WTC11 (cell line): ENCODE data around the gene SLC4A9.

ENCODE experiments used
- FOXK1 ChIP-seq: sonication (generic); formaldehyde crosslinking; IDR thresholded peaks from 2 replicates; pipeline ENCODE4 v1.8.0; 2022; ENCODE audit warnings: mild to moderate bottlenecking, moderate library complexity, missing genetic modification reagents
- ZNF423 ChIP-seq: fragments of 250-450 bp; sonication (Bioruptor Pico); IDR thresholded peaks from 2 replicates; pipeline ENCODE4 v2.1.2; 2022; ENCODE audit warnings: mild to moderate bottlenecking, moderate library complexity

GRCh38 chr5:140403613-140404012, 43.6 kb downstream of the SLC4A9 start:
- TF ChIP-seq FOXK1 (CRISPR knock-in tag) (no peak), ZNF423 (CRISPR knock-in tag) (no peak)
